Endothelial cell of umbilical vein (primary cell): ENCODE results near the gene SCIN. TPM values are rescaled to one million over a fixed set of nuclear protein-coding genes. Genes with fewer than 3 reads are reported as not detected.

Source experiments
- BruUV-seq: library from RNA; stranded (reverse); fragments of 400-500 nt; replicated peaks from 2 replicates; lab custom pipeline; 2021; lab: Mats Ljungman, UMichigan
- CTCF ChIA-PET: fragments of 300-600, 350-600 bp; sonication (Branson Sonifier 250); formaldehyde crosslinking; loops from one replicate; lab custom pipeline; 2021; ENCODE audit warnings: antibody characterized with exemption, inconsistent platforms; lab: Charles Lee
- POLR2A ChIA-PET: fragments of 300-600, 350-600 bp; sonication (Branson Sonifier 250); formaldehyde crosslinking; loops from one replicate; lab custom pipeline; 2021; ENCODE audit warnings: antibody characterized with exemption, inconsistent platforms; lab: Charles Lee
- DNase-seq: peaks from one replicate; pipeline ENCODE4 v3.0.0-alpha.2; 2011; ENCODE audit warnings: low read depth, low spot score
- FAIRE-seq: peaks from 2 replicates; lab custom pipeline; 2011; peaks lifted over from hg19 to GRCh38; lab: Jason Lieb, UNC
- H2AFZ ChIP-seq: 2 replicates; pipeline ENCODE4 v1.6.0; 2012; ENCODE audit warnings: low read depth, low read length, control low read depth, inconsistent platforms
- H3K27ac ChIP-seq: 2 replicates; pipeline ENCODE4 v1.5.1; 2011; ENCODE audit warnings: low read depth, mild to moderate bottlenecking, control low read depth, low read length, moderate library complexity; ENCODE audit not compliant: insufficient read depth
- H3K27me3 ChIP-seq, 2 experiments: 2 replicates each; pipeline versions ENCODE4 v1.6.0 to v1.6.1; 2011; ENCODE audit warnings: low read length in 2 of 2, mixed read lengths in 1 of 2; ENCODE audit not compliant: control insufficient read depth in 2 of 2, insufficient read depth in 2 of 2
- H3K36me3 ChIP-seq, 2 experiments: 2 replicates in 1 of 2; 3 replicates in 1 of 2; pipeline ENCODE4 v1.5.1; 2011; ENCODE audit warnings: low read length in 2 of 2, mild to moderate bottlenecking in 1 of 2, moderate library complexity in 1 of 2; ENCODE audit not compliant: control insufficient read depth in 2 of 2, insufficient read depth in 2 of 2; ENCODE audit errors: extremely low read depth in 1 of 2
- H3K4me1 ChIP-seq: 3 replicates; pipeline ENCODE4 v1.5.1; 2011; ENCODE audit warnings: mild to moderate bottlenecking, low read length; ENCODE audit not compliant: control insufficient read depth, insufficient read depth; ENCODE audit errors: extremely low read depth
- H3K4me2 ChIP-seq: 2 replicates; pipeline ENCODE4 v1.6.1; 2011; ENCODE audit warnings: low read length, control low read depth, mixed read lengths; ENCODE audit not compliant: insufficient read depth
- H3K4me3 ChIP-seq, 3 experiments: fragments of 200-600 bp in 1 of 3; sonication (generic), shearing (Covaris generic) in 1 of 3; replicated peaks in 1 of 3; 2 replicates each; pipeline ENCODE4 v1.5.1; 2011 to 2016; ENCODE audit warnings: control low read depth in 3 of 3, low read length in 3 of 3, mild to moderate bottlenecking in 2 of 3, inconsistent platforms in 1 of 3, low read depth in 1 of 3, moderate library complexity in 1 of 3; ENCODE audit not compliant: insufficient read depth in 1 of 3
- H3K79me2 ChIP-seq: 2 replicates; pipeline ENCODE4 v1.6.0; 2012; ENCODE audit warnings: low read length, inconsistent platforms; ENCODE audit not compliant: control insufficient read depth, insufficient read depth
- H3K9ac ChIP-seq: replicated peaks from 2 replicates; pipeline ENCODE3; 2011; ENCODE audit warnings: low read length, control low read depth; ENCODE audit not compliant: insufficient read depth; ENCODE audit errors: extremely low read depth
- H3K9me1 ChIP-seq: replicated peaks from 3 replicates; pipeline ENCODE4 v1.6.0; 2011; ENCODE audit warnings: mild to moderate bottlenecking, low read length; ENCODE audit not compliant: control insufficient read depth, insufficient read depth; ENCODE audit errors: extremely low read depth
- H3K9me3 ChIP-seq: replicated peaks from 2 replicates; pipeline ENCODE4 v1.5.1; 2012; ENCODE audit warnings: low read length, inconsistent platforms; ENCODE audit not compliant: control insufficient read depth, insufficient read depth
- H4K20me1 ChIP-seq: replicated peaks from 2 replicates; pipeline ENCODE3; 2011; ENCODE audit warnings: mild to moderate bottlenecking, low read length; ENCODE audit not compliant: control insufficient read depth, insufficient read depth; ENCODE audit errors: extremely low read depth
- EZH2 ChIP-seq: IDR thresholded peaks from 2 replicates; pipeline ENCODE4 v1.6.1; 2012; ENCODE audit warnings: borderline replicate concordance, low read depth, mild to moderate bottlenecking, moderate library complexity, low read length, inconsistent platforms; ENCODE audit not compliant: severe bottlenecking
- FOS ChIP-seq: IDR thresholded peaks from 2 replicates; pipeline ENCODE4 v1.6.1; 2011; ENCODE audit warnings: mild to moderate bottlenecking, low read length, moderate library complexity, borderline replicate concordance; ENCODE audit not compliant: insufficient read depth
- GATA2 ChIP-seq: IDR thresholded peaks from 2 replicates; pipeline ENCODE4 v1.7.0; 2011; ENCODE audit warnings: low read depth, mild to moderate bottlenecking, moderate library complexity, mixed read lengths, low read length; ENCODE audit not compliant: insufficient read length, insufficient read depth
- JUN ChIP-seq: IDR thresholded peaks from 2 replicates; pipeline ENCODE4 v1.6.1; 2011; ENCODE audit warnings: borderline replicate concordance, low read depth; ENCODE audit not compliant: insufficient read length, insufficient read depth
- MYC ChIP-seq: IDR thresholded peaks from one replicate; pipeline ENCODE4 v1.6.1; 2011; ENCODE audit warnings: mild to moderate bottlenecking, low read depth, low read length
- POLR2A ChIP-seq: IDR thresholded peaks from 2 replicates; pipeline ENCODE4 v1.6.1; 2012; ENCODE audit warnings: low read depth, mild to moderate bottlenecking, control low read depth, low read length
- POLR2AphosphoS5 ChIP-seq: IDR thresholded peaks from 2 replicates; pipeline ENCODE4 v1.6.1; 2012; ENCODE audit warnings: low read depth, mild to moderate bottlenecking, control low read depth, low read length, moderate library complexity; ENCODE audit not compliant: insufficient read depth
- dilution Hi-C: fragments of 300-500 bp; cut with MboI; formaldehyde crosslinking; loops from one replicate; pipeline ENCODE4 v1.15.0; 2019; ENCODE audit warnings: low sequenced_read_pairs; ENCODE audit not compliant: extremely low pct_ligation_motif_present
- intact Hi-C: fragments of 100-400 bp; cut with micrococcal nuclease; formaldehyde crosslinking; loops from one replicate; pipeline ENCODE4 v1.10.0; 2022
- polyA plus RNA-seq, 4 experiments: library from polyadenylated mRNA; depleted of rRNA in 3 of 4; stranded (reverse) in 3 of 4; unstranded in 1 of 4; fragments of >200 nt; gene quantifications; 2 replicates each; pipeline versions ENCODE4 v1.2.1 to v1.2.3, GENCODE V29; 2011 to 2012; ENCODE audit warnings: missing spikeins in 1 of 4
- total RNA-seq: library from RNA; stranded (reverse); gene quantifications from 2 replicates; pipeline ENCODE4 v1.2.3, GENCODE V29; 2021
- TF ChIP-seq, protein P1 (sequence below): IDR thresholded peaks from 2 replicates; pipeline ENCODE4 v1.6.1; 2011; ENCODE audit not compliant: insufficient read depth, insufficient read length
- TF ChIP-seq, protein P2 (sequence below), 2 donors: IDR thresholded peaks; 1 replicate in 1 of 2; 2 replicates in 1 of 2; pipeline ENCODE4 v1.5.1; 2011; ENCODE audit warnings: low read length in 2 of 2, mild to moderate bottlenecking in 2 of 2, moderate library complexity in 2 of 2, control low read depth in 1 of 2, inconsistent platforms in 1 of 2, low read depth in 1 of 2; ENCODE audit not compliant: insufficient read depth in 1 of 2; ENCODE audit errors: extremely low read depth in 1 of 2

The SCIN gene
- total and polyA plus RNA-seq, 2 donors (not counting 3 experiments of a cell fraction or from before 2014, with no cell fraction given), result 0.07 to 0.69 TPM

GRCh38 chr7:12661581-12661980, 91.1 kb downstream of the SCIN start:
- Histone ChIP-seq H3K9me3 (no peaks in the 10 kb centered on the region), H3K4me1 (no peaks in the 10 kb centered on the region), H3K27ac (no peak overlapping the region), H3K9ac (no peak overlapping the region), H3K36me3 (no peaks in the 10 kb centered on the region), H3K27me3 (no peaks in the 10 kb centered on the region), H2AFZ (no peak overlapping the region), H3K4me2 (no peak overlapping the region), H3K4me3 (no peak overlapping the region), H3K9me1 (no peaks in the 10 kb centered on the region), H4K20me1 (no peaks in the 10 kb centered on the region), H3K79me2 (no peaks in the 10 kb centered on the region)
- dilution Hi-C loops, result no loop called here
- intact Hi-C loops, result no loop called here
- no peak for DNase-seq
- ChIA-PET CTCF (interaction anchor here (0.6 kb wide), 1 partner anchor 1328 kb away, joined by 4 read pairs; the partner anchor contains the start of gene ETV1), POLR2A (no interaction called here)
- FAIRE-seq, result no peak
- no TSS peak for BruUV-seq
- TF ChIP-seq, protein P1, sequence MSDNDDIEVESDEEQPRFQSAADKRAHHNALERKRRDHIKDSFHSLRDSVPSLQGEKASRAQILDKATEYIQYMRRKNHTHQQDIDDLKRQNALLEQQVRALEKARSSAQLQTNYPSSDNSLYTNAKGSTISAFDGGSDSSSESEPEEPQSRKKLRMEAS, result no peak
- no peak for TF ChIP-seq FOS
- TF ChIP-seq, protein P2, sequence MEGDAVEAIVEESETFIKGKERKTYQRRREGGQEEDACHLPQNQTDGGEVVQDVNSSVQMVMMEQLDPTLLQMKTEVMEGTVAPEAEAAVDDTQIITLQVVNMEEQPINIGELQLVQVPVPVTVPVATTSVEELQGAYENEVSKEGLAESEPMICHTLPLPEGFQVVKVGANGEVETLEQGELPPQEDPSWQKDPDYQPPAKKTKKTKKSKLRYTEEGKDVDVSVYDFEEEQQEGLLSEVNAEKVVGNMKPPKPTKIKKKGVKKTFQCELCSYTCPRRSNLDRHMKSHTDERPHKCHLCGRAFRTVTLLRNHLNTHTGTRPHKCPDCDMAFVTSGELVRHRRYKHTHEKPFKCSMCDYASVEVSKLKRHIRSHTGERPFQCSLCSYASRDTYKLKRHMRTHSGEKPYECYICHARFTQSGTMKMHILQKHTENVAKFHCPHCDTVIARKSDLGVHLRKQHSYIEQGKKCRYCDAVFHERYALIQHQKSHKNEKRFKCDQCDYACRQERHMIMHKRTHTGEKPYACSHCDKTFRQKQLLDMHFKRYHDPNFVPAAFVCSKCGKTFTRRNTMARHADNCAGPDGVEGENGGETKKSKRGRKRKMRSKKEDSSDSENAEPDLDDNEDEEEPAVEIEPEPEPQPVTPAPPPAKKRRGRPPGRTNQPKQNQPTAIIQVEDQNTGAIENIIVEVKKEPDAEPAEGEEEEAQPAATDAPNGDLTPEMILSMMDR (IDR thresholded peaks at IDR 0.05; ENCODE audit: extremely low read depth in 1 of 2, insufficient read depth in 1 of 2, low read depth in 1 of 2, low read length in 2 of 2), result no peak
- TF ChIP-seq GATA2, result no peak
- TF ChIP-seq MYC, result no peak
- TF ChIP-seq EZH2, result no peak
- TF ChIP-seq JUN, result no peak
- TF ChIP-seq POLR2A, result no peak
- TF ChIP-seq POLR2AphosphoS5, result no peak
